Esophagus squamous epithelium (tissue), 5 donors: ENCODE data around the gene MPI. TPM values are rescaled to one million over a fixed set of nuclear protein-coding genes. Genes with fewer than 3 reads are reported as not detected.

Experiments used
- DNase-seq: peaks from one replicate; lab custom pipeline; 2025; lab: John Stamatoyannopoulos, UW
- H3K27ac ChIP-seq, 4 donors: fragments of 200-600 bp; sonication (generic); one replicate each; pipeline ENCODE4 v1.5.1; 2016 to 2019; ENCODE audit warnings: mild to moderate bottlenecking in 1 of 4
- H3K27me3 ChIP-seq, 4 donors: fragments of 200-600 bp; sonication (generic); 1 replicate in 3 of 4; 2 replicates in 1 of 4; pipeline versions ENCODE4 v1.5.1 to v1.6.0; 2017 to 2021; ENCODE audit warnings: antibody characterized with exemption in 1 of 4
- H3K36me3 ChIP-seq, 3 donors: fragments of 200-600 bp; sonication (generic); one replicate each; pipeline ENCODE4 v1.5.1; 2016 to 2019
- H3K4me1 ChIP-seq, 3 donors: fragments of 200-600 bp; sonication (generic); one replicate each; pipeline ENCODE4 v1.5.1; 2017 to 2019
- H3K4me3 ChIP-seq, 4 donors: fragments of 200-600 bp; sonication (generic); 1 replicate in 3 of 4; 2 replicates in 1 of 4; pipeline ENCODE4 v1.5.1; 2016 to 2019; ENCODE audit warnings: mild to moderate bottlenecking in 2 of 4, moderate library complexity in 1 of 4
- H3K9me3 ChIP-seq, 3 donors: fragments of 200-600 bp; sonication (generic); one replicate each; pipeline ENCODE4 v1.5.1; 2016 to 2019
- CTCF ChIP-seq, 6 experiments: fragments of 450-650 bp in 4 of 6; fragments of 200-600 bp in 2 of 6; sonication (generic) in 2 of 6; IDR thresholded peaks; one replicate each; pipeline ENCODE4 v1.5.1; 2016 to 2019; ENCODE audit warnings: antibody characterized with exemption in 6 of 6, mild to moderate bottlenecking in 4 of 6, moderate library complexity in 4 of 6
- POLR2A ChIP-seq, 4 donors: fragments of 450-650 bp; IDR thresholded peaks; one replicate each; pipeline ENCODE4 v1.6.1; 2017; ENCODE audit warnings: antibody characterized with exemption in 4 of 4, mild to moderate bottlenecking in 4 of 4, moderate library complexity in 3 of 4
- WGBS, 2 donors: methylation state at CpG; one replicate each; pipeline ENCODE4 v1.1.5; 2018; 5-methylcytosine and 5-hydroxymethylcytosine counted together
- intact Hi-C: fragments of 100-400 bp; cut with DNase I; formaldehyde crosslinking; loops from one replicate; pipeline ENCODE4 v1.15.0; 2022
- total RNA-seq, 4 donors: library from RNA; depleted of rRNA; stranded (reverse); fragments of >200 nt; gene quantifications; one replicate each; pipeline ENCODE4 v1.1.0, GENCODE V29; 2016
- donor health status: DM: yes; HTN: yes; CAD: no.

The MPI gene
- total RNA-seq = 10 to 100 TPM; 26.5 to 51.9 (median 47.9) TPM

- no peaks in the 10 kb centered on the region for H3K27me3 ChIP-seq
- H3K4me3 ChIP-seq = peak within 1 kb of the TSS; percentile 76 to 94 (median 88)
- TF ChIP-seq CTCF (IDR thresholded peaks at IDR 0.05) = peak in 5 of 6 experiments; percentile 20 to 44 (median 35)
- TF ChIP-seq POLR2A (IDR thresholded peaks at IDR 0.05) = peak in 3 of 4 donors; percentile 27 to 48 (median 41)
- no peak for DNase-seq
- intact Hi-C loops = no loop called here
- H3K4me1 ChIP-seq = peaks cover 16 to 56% (median 21%) of the 10 kb centered on the region in 3 donors
- no peaks in the 10 kb centered on the region for H3K9me3 ChIP-seq
- peak within 1 kb of the TSS; percentile 81 to 91 (median 89) for H3K27ac ChIP-seq
- 0 to 9% methylated on average over 3 to 9 of the region's 47 CpGs for WGBS, 2 donors
- peaks cover 0 to 35% (median 0%) of the 10 kb centered on the region in 3 donors for H3K36me3 ChIP-seq
Observed at GRCh38 chr15:74889883-74890664, at the start of gene MPI. Gene MPI, plus strand, starts transcription at chr15:74890042. Its CDS starts 32 bp downstream, at chr15:74890074.

GRCh38 chr15:74840851-74841775 lies 48.7 kb upstream of the MPI start:
- peaks cover 19 to 55% (median 27%) of the 10 kb centered on the region in 3 donors for H3K4me1 ChIP-seq
- H3K27ac ChIP-seq = peak overlapping the region in 2 of 4 donors; percentile 97 to 98
- 87 to 96% methylated on average over 6 to 8 of the region's 9 CpGs for WGBS, 2 donors
- no peaks in the 10 kb centered on the region for H3K27me3 ChIP-seq
- H3K9me3 ChIP-seq = no peaks in the 10 kb centered on the region
- peak overlapping the region in 2 of 4 donors; percentile 91 to 98 for H3K4me3 ChIP-seq
- H3K36me3 ChIP-seq = peaks cover 10 to 83% (median 25%) of the 10 kb centered on the region in 3 donors
- intact Hi-C loops = no loop called here
- TF ChIP-seq POLR2A (IDR thresholded peaks at IDR 0.05) (no peak), CTCF (IDR thresholded peaks at IDR 0.05) (no peak)
- no peak for DNase-seq

GRCh38 chr15:74841891-74842373 lies 47.9 kb upstream of the MPI start:
- WGBS, 2 donors = 77 to 81% methylated on average over 10 to 11 of the region's 14 CpGs
- Histone ChIP-seq H3K27me3 (no peaks in the 10 kb centered on the region), H3K36me3 (peaks cover 6 to 82% (median 16%) of the 10 kb centered on the region in 3 donors), H3K9me3 (no peaks in the 10 kb centered on the region), H3K27ac (peak overlapping the region; percentile 93 to 98 (median 96)), H3K4me3 (peak overlapping the region; percentile 78 to 98 (median 92)), H3K4me1 (peaks cover 19 to 55% (median 27%) of the 10 kb centered on the region in 3 donors)
- no peak for TF ChIP-seq CTCF (IDR thresholded peaks at IDR 0.05)
- no peak for TF ChIP-seq POLR2A (IDR thresholded peaks at IDR 0.05)
- intact Hi-C loops = no loop called here
- no peak for DNase-seq

GRCh38 chr15:74842581-74843444 lies 47.0 kb upstream of the MPI start, which contains the start of gene ULK3:
Gene ULK3, minus strand, starts transcription at chr15:74843156. Its CDS starts 51 bp downstream, at chr15:74843105.
- WGBS, 2 donors = 0 to 9% methylated on average over 4 to 6 of the region's 84 CpGs
- peak; percentile 62 for DNase-seq
- peaks cover 8 to 82% (median 15%) of the 10 kb centered on the region in 3 donors for H3K36me3 ChIP-seq
- H3K4me1 ChIP-seq = peaks cover 19 to 62% (median 27%) of the 10 kb centered on the region in 3 donors
- H3K4me3 ChIP-seq = peak within 1 kb of the TSS; percentile 78 to 98 (median 92)
- peak within 1 kb of the TSS; percentile 93 to 98 (median 96) for H3K27ac ChIP-seq
- H3K9me3 ChIP-seq = no peaks in the 10 kb centered on the region
- intact Hi-C loops = no loop called here
- no peaks in the 10 kb centered on the region for H3K27me3 ChIP-seq
- TF ChIP-seq CTCF (IDR thresholded peaks at IDR 0.05) (peak; percentile 37 to 96 (median 84)), POLR2A (IDR thresholded peaks at IDR 0.05) (peak in 2 of 4 donors; percentile 67 to 72)
